ENCODE results near the gene COL5A2.

- TF ChIP-seq CTCF (IDR thresholded peaks at IDR 0.05; ENCODE audit: borderline replicate concordance, extremely low read depth, low read length, poor library complexity, severe bottlenecking): no peak
- TF ChIP-seq EZH2 (IDR thresholded peaks at IDR 0.05; ENCODE audit: borderline replicate concordance, low read depth, low read length, severe bottlenecking): no peak
Measured at GRCh38 chr2:189157939-189158338, 21.6 kb downstream of the COL5A2 start.

Data from DND-41 (cell line).